ENCODE measurements around the gene GNPAT.

DNA sequence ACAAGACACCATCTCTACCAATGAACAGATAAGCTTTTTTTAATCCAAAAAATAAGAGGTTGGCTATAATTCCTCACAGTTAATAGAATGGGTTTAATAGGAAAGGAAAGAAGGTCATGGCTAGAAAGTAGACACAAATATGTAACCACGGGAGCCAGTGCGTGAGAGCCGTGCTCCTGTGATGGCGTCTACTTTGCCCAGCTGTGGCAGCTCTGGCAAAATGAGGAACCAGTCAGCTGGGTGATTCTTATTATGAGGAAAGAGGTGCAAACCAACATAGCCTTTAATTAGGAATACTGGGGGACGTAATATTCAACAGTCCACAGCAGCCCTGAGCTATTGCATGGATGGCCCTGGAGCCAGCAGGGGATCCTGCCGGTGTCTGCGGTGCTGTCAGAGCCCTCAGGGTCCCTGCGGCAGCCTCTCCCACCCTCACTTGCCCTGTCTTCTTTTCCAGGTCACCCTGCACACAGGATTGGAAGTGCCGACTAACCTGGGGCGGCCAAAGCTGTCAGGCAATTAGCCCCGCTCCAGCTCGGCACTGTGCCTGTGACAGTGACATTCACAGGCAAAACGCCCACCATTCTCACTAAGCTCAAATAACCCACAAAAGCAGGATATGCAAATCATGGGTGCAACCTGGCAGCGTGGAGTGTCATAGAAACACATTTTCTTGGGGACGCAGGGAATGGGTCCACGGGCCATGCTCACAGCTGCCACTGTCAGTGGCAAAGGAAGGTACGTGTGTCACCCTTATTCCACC is 25.9 kb upstream of the GNPAT start:
- TF ChIP-seq, protein P1, sequence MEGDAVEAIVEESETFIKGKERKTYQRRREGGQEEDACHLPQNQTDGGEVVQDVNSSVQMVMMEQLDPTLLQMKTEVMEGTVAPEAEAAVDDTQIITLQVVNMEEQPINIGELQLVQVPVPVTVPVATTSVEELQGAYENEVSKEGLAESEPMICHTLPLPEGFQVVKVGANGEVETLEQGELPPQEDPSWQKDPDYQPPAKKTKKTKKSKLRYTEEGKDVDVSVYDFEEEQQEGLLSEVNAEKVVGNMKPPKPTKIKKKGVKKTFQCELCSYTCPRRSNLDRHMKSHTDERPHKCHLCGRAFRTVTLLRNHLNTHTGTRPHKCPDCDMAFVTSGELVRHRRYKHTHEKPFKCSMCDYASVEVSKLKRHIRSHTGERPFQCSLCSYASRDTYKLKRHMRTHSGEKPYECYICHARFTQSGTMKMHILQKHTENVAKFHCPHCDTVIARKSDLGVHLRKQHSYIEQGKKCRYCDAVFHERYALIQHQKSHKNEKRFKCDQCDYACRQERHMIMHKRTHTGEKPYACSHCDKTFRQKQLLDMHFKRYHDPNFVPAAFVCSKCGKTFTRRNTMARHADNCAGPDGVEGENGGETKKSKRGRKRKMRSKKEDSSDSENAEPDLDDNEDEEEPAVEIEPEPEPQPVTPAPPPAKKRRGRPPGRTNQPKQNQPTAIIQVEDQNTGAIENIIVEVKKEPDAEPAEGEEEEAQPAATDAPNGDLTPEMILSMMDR (IDR thresholded peaks at IDR 0.05; ENCODE audit: low read depth, low read length, missing input control) = no peak
- TF ChIP-seq YY1 (IDR thresholded peaks at IDR 0.05) = no peak
- TF ChIP-seq TAF1 (conservative IDR thresholded peaks at IDR 0.05) = no peak
- no peak for TF ChIP-seq HNF4G (IDR thresholded peaks at IDR 0.05)
- TF ChIP-seq RXRA (IDR thresholded peaks at IDR 0.05) = no peak
- TF ChIP-seq, protein P2, sequence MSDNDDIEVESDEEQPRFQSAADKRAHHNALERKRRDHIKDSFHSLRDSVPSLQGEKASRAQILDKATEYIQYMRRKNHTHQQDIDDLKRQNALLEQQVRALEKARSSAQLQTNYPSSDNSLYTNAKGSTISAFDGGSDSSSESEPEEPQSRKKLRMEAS (IDR thresholded peaks at IDR 0.05) = no peak
- TF ChIP-seq, protein P3, sequence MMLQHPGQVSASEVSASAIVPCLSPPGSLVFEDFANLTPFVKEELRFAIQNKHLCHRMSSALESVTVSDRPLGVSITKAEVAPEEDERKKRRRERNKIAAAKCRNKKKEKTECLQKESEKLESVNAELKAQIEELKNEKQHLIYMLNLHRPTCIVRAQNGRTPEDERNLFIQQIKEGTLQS (IDR thresholded peaks at IDR 0.05) = no peak
- no peak for TF ChIP-seq EGR1 (IDR thresholded peaks at IDR 0.05; ENCODE audit: low read depth in 2 of 2)
- no peak for TF ChIP-seq GABPA (IDR thresholded peaks at IDR 0.05 in 1 of 2, conservative IDR thresholded peaks at IDR 0.05 in 1 of 2)
- no peak for TF ChIP-seq RAD21 (IDR thresholded peaks at IDR 0.05)
